Progenitor cell of endocrine pancreas (in vitro differentiated cells): Measurements from ENCODE around the gene RPRM. TPM values are rescaled to one million over a fixed set of nuclear protein-coding genes. Genes with fewer than 3 reads are reported as not detected.

ENCODE experiments used
- DNase-seq: peaks from one replicate; pipeline ENCODE4 v3.0.0; 2021; ENCODE audit warnings: low spot score; ENCODE audit not compliant: unreplicated experiment
- H3K27ac Mint-ChIP-seq: 2 replicates; pipeline ENCODE4 v1.8.0; 2021; ENCODE audit warnings: mild to moderate bottlenecking, moderate library complexity, mixed read lengths
- H3K27me3 Mint-ChIP-seq: 2 replicates; pipeline ENCODE4 v1.8.0; 2021; ENCODE audit warnings: mixed read lengths
- H3K36me3 Mint-ChIP-seq: 2 replicates; pipeline ENCODE4 v1.8.0; 2022; ENCODE audit warnings: mixed read lengths; ENCODE audit not compliant: insufficient read depth
- H3K4me1 Mint-ChIP-seq: 2 replicates; pipeline ENCODE4 v1.8.0; 2021; ENCODE audit warnings: low read depth, mixed read lengths
- H3K4me3 Mint-ChIP-seq: 2 replicates; pipeline ENCODE4 v1.8.0; 2021; ENCODE audit warnings: low read depth, mild to moderate bottlenecking, moderate library complexity, mixed read lengths
- H3K9me3 Mint-ChIP-seq: 2 replicates; pipeline ENCODE4 v1.8.0; 2021; ENCODE audit warnings: low read depth, mixed read lengths
- CTCF ChIP-seq: fragments of 200-600 bp; sonication (generic); IDR thresholded peaks from one replicate; pipeline ENCODE4 v1.5.0; 2021; ENCODE audit warnings: antibody characterized with exemption, mild to moderate bottlenecking; ENCODE audit not compliant: unreplicated experiment
- total RNA-seq: library from RNA; stranded (reverse); gene quantifications from 2 replicates; pipeline ENCODE4 v1.2.1, GENCODE V29; 2021

The RPRM gene
- total RNA-seq, 1 donor from 2014 or later = 3.1 TPM

DNA sequence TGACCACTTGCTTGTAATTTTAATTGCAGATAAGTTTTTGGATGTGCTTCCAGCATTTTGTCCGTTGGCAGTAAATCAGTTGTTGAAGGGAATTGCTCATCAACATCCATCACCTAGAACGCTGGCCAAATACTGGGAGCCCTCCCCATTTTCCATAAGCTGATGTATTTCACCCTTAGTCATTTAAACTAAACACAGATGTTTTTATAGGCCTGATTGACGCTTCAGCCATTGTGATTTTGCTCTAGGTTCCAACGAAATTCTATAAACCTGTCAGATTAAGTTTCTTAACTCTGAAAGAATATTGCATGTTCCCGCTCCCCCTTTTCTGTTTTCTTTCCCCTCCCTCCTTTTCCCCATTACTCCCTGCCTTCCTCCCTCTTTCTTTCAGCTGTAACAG lies 1.0 kb upstream of the RPRM start:
- Mint-ChIP-seq H3K27ac (no peak overlapping the region), H3K4me3 (peak overlapping the region; percentile 82), H3K9me3 (no peaks in the 10 kb centered on the region), H3K4me1 (peaks cover 20% of the 10 kb centered on the region), H3K27me3 (peaks cover 39% of the 10 kb centered on the region), H3K36me3 (no peaks in the 10 kb centered on the region)
- no peak for TF ChIP-seq CTCF
- no peak for DNase-seq

DNA sequence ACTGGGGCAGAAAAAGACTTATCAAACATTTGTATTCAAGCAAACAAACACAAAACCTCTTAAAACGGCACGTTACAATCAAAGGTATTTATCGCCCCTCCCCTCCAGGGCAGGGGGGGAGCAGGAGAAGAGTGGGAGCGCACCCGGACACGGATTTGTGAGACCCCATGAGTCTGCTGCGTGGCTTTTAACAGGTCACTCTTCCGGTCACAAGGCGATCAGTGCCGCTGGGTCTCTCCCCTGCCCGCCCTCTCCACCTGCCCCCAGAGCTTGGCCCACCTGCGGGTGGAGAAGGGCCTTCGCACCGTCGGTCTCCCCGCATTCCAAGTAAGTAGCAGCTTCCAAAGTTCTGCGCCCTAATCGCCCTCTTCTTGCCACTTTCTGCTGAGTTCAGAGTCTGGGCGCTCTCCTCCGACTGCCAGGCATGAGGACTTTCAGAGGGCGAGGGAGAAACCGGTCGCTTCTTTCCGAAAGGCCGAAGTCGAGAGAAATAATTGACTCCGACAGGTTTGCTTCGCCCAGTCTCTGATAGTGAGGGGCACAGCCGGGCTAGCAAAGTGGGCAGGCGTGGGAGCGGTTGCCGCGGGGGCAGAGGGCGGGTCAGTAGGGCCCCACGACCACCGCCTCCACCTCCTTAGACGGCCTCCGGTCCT lies 800 bp downstream of the RPRM start:
- TF ChIP-seq CTCF = no peak
- peaks cover 20% of the 10 kb centered on the region for H3K4me1 Mint-ChIP-seq

DNA sequence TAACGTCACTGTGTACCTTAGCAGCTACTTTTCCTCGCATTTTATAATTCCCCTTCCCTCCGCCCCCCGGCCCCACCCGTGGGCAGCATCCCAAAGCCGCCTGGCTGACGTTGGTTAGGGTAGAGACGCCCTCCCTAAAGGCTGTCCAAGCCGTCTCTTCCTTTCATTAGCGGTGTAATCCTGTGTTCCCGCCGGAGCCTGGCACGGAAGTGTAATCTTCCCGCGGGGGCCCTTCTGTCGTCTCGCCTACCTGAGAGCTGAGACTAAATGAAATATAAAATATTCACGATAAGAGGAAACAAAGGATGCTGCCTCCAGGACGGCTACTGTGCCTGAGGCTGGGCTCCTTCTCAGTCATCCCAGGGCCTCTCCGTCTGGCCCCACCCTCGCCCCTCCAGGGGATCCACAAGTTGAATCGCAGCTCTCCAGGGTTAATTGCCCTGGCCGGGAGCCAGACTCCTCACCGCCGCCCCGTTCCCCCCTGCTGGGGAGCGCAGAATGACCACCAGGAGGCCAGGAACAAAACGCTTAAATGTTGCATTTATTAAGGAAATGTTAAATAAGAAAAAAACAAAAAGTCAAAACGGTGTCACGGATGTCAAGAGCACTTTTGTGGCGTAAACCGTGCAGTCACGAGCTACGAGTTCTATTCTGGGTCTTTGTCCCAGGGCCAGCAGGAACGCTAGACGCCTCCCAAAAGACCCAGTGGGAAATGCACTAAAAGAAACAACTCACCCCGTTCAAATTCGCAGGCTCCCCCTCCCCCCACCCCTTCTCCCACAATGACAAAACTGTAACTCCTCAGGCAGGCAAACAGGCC lies 1.5 kb downstream of the RPRM start:
- peak overlapping the region; percentile 77 for H3K27ac Mint-ChIP-seq
- no peaks in the 10 kb centered on the region for H3K36me3 Mint-ChIP-seq
- peaks cover 43% of the 10 kb centered on the region for H3K27me3 Mint-ChIP-seq
- no peaks in the 10 kb centered on the region for H3K9me3 Mint-ChIP-seq
- H3K4me1 Mint-ChIP-seq = peaks cover 20% of the 10 kb centered on the region
- TF ChIP-seq CTCF = peak; percentile 60
- peak overlapping the region; percentile 82 for H3K4me3 Mint-ChIP-seq
- DNase-seq = no peak

More for the DNA sequence above, 800 bp downstream of the RPRM start:
- peak; percentile 20 for DNase-seq
- H3K27me3 Mint-ChIP-seq = peaks cover 43% of the 10 kb centered on the region
- peak overlapping the region; percentile 82 for H3K4me3 Mint-ChIP-seq
- no peaks in the 10 kb centered on the region for H3K36me3 Mint-ChIP-seq
- H3K9me3 Mint-ChIP-seq = no peaks in the 10 kb centered on the region
- H3K27ac Mint-ChIP-seq = peak overlapping the region; percentile 93

DNA sequence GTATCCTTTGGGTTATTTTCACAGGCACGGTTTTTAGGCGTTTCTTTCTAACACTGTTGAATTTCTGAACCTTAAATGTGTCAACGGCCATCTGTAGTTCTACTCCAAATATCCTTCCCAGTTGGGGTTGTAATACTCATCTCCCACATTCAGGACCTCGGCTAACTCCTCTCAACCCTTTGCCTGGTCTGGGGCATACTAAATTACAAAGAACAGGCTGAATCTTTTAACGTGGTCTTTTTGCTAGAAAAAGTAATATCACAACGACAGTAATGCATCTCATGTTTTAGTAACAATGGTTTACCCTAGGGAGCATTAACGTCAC lies 2.1 kb downstream of the RPRM start:
- Mint-ChIP-seq H3K36me3 (no peaks in the 10 kb centered on the region), H3K4me3 (peak overlapping the region; percentile 82), H3K9me3 (no peaks in the 10 kb centered on the region), H3K27me3 (peaks cover 43% of the 10 kb centered on the region), H3K4me1 (peaks cover 20% of the 10 kb centered on the region), H3K27ac (no peak overlapping the region)
- TF ChIP-seq CTCF = no peak
- no peak for DNase-seq

GRCh38 chr2:153474876-153475435 lies 3.6 kb downstream of the RPRM start:
- Mint-ChIP-seq H3K4me3 (no peak overlapping the region), H3K27ac (no peak overlapping the region), H3K4me1 (peaks cover 20% of the 10 kb centered on the region), H3K9me3 (no peaks in the 10 kb centered on the region), H3K27me3 (peaks cover 43% of the 10 kb centered on the region), H3K36me3 (no peaks in the 10 kb centered on the region)
- no peak for DNase-seq
- no peak for TF ChIP-seq CTCF
